GM19351 (cell line): Measurements from ENCODE around the gene DCAF8.
A peak's percentile ranks its signal among the peaks of the same experiment; 100 is the strongest.

Experiments
- ATAC-seq: cut with Tn5 transposase; IDR thresholded peaks from one replicate; pipeline ENCODE4 v1.9.1; 2021; ENCODE audit warnings: mild to moderate bottlenecking, moderate library complexity; ENCODE audit not compliant: unreplicated experiment

DCAF8 gene

GRCh38 chr1:160264795-160265307 is 2.5 kb upstream of the DCAF8 start:
- ATAC-seq = no peak

GRCh38 chr1:160261556-160261892 is 825 bp downstream of the DCAF8 start:
- peak; percentile 37 for ATAC-seq

DNA sequence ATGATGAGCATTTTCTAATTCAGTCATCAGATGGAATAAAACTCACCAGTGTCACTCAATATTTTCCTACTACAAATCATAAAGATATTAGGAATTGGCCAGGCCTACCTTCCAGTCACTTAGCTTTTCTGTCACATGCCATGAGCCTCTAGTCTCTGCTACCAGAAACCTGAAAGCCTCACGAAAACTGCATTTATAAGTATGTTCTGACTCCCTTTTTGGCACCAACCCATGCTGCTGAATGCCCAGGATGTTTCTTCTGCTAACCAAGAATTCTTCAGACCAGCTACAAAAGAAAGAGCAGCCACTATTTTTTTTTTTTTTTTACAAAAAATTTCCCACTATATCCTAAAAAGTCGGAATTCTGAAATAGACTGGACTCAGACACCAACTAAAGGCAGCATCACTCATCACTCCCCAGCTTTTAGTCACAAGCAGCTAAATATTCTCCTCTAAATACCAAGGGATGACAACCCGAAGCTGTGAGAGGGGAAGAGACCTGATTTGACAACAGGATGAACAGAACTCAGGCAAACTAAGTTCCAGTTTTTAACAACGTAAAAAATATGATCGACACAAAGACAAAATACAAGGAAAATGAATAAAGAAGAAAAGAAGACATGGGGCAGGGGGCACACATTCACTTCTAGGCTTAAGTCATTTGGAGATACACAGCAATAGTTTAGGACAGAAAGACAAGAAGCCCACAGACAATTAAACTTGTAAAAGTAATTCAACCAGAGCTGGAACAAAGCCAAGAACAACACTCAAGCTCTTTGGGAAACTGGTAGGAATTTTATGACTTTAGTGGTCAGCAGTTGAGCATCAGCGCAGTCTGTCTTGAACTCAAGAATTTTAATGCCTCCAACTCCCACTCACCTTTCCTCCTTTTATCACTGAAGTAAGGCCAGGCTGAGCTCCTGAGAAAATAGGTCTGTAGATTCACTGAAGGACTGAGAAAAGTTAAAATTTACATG is 1.7 kb downstream of the DCAF8 start:
- no peak for ATAC-seq

GRCh38 chr1:160258177-160258798 is 4.1 kb downstream of the DCAF8 start:
- no peak for ATAC-seq

DNA sequence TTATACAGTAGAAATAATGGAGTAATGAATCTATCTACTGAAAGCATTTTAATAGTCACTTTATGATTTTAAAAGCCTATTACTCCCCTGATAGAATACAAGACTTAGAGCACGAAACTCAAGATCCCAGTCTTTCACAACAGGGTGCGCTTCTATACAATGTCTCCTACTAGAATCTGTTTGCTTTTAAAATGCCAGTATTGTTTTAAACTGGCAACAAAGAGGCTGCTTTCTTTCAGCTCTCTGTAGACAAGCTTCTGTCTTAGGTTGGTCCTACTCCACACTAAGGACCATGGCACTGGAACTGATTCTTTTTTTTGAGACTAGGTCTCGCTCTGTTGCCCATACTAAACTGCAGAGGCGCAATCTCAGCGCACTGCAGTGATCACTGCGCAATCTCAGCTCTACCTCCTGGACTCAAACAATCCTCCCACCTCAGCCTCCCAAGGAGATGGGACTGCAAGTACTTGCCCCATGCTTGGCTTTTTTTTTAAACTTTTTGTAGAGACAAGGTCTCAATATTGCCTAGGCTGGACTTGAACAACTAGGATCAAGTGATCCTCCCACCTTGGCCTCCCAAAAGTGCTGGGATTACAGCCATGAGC is 4.8 kb downstream of the DCAF8 start:
- ATAC-seq = no peak

- ATAC-seq = no peak
Measured at GRCh38 chr1:160256396-160257046, 5.8 kb downstream of the DCAF8 start.

DNA sequence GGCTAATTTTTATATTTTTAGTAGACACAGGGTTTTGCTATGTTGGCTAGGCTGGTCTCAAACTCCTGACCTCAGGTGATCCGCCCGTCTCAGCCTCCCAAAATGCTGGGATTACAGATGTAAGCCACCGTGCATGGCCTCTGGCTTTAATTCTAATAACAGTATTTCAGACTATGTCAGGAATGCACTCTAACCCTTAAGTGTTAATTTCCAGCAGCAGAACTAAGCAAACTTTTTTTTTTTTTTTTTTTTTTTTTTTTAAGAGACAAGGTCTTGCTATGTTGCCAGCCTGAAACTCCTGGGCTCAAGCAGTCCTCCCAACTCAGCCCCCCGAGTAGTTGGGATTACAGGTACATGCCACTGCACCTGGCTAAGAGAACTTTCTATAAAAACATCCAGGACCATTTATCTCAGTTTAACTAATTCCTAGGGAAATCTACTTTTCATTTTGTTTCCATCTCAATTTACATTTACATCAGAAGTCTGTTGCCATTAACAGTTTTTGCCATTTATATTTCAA is 6.5 kb downstream of the DCAF8 start:
- ATAC-seq = no peak

- ATAC-seq = peak; percentile 88
Measured at GRCh38 chr1:160251687-160252526, 10.4 kb downstream of the DCAF8 start.

- no peak for ATAC-seq
Measured at GRCh38 chr1:160251011-160251410, 11.3 kb downstream of the DCAF8 start.

DNA sequence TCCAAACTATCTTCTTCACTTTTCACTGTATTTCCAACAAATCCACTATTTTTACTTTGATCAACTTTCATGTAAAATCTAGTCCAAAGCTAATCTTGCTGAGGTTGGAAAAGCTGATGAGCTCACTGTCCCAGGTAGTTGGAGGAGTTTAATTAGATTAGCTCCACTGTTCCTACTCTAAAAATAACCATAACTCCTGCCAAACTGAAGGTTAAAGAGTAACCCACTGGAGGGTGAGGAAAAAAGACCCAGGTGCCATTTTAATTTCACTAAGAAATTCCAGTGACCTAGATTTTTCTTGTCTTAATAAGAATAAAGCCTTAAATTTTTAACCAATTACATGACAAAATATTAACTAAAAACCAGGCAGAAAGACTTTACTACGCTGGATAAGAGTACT is 15.3 kb downstream of the DCAF8 start:
- no peak for ATAC-seq

DNA sequence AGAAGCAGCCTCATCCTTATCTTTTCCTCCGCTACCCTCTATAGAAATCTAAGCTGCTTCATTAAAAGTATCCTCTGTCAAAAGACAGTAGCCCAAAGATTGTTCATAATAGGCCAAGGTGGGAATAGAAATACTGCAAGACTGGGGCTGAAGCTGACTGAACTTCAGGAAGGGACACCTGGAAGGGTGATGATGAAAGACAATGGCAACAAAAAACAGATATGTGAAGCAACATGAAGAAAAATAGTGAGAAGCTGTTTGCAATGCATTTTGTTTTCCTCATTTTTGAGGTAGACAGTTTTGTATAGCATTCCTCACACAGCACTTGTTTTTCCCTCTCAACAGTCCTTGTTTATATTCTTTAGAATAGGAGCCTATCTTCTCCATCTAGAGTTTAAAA is 16.9 kb downstream of the DCAF8 start:
- no peak for ATAC-seq

GRCh38 chr1:160244209-160244608 is 18.1 kb downstream of the DCAF8 start:
- ATAC-seq = no peak

- ATAC-seq = no peak
Measured at GRCh38 chr1:160243767-160244166, 18.6 kb downstream of the DCAF8 start.

DNA sequence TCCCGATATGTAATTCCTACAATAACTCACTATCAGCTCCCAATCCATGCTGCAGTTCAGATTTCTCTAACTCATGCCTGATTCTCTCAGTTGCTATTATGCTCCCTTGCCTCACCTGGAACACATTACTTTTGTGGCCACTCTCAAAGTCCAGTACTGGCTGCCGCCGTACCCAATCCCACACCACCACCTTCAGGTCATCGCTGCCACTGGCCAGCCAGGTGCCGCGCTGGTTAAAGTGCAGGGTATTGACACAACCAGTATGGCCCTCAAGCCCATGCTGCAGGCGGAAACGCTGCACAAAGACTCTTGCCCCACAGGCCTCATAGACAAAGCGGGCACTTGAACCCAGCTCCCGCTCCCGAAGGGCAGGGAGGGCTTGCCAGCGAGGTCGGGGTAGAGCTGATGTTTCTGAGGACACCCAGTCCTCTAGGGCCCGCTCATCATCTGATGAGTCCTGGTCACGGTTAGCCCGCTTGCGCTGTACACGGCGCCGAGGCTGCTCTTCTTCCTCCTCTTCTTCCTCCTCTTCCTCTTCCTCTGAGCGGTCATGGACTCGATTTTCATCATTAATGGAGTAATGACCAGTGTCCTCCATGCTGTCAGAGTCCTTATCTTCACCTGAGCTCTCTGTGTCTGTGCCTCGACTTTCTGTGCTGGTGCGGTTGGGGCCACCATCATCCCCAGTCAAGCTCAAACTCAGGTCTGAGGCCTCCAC is 22.6 kb downstream of the DCAF8 start:
- ATAC-seq = no peak

GRCh38 chr1:160238408-160238807 is 23.9 kb downstream of the DCAF8 start:
- ATAC-seq = no peak

DNA sequence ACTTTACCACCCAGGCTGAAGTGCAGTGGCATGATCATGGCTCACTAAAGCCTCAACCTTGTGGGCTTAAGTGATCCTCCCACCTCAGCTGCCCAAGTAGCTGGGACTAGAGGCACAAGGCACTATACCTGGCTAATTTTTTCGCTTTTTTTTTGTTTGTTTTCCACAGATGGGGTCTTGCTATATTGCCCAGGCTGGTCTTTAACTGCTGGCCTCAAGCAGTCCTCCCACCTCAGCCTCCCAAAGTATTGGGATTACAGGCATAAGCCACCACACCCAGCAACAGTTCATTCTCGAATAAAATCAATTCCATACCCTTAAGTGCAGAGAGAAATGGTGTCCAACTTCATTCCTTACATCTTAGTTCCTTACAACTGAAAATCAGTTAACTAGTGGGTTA is 24.8 kb downstream of the DCAF8 start:
- ATAC-seq = no peak

GRCh38 chr1:160236806-160237205 is 25.5 kb downstream of the DCAF8 start:
- no peak for ATAC-seq

GRCh38 chr1:160232911-160233310 is 29.4 kb downstream of the DCAF8 start:
- ATAC-seq = no peak

DNA sequence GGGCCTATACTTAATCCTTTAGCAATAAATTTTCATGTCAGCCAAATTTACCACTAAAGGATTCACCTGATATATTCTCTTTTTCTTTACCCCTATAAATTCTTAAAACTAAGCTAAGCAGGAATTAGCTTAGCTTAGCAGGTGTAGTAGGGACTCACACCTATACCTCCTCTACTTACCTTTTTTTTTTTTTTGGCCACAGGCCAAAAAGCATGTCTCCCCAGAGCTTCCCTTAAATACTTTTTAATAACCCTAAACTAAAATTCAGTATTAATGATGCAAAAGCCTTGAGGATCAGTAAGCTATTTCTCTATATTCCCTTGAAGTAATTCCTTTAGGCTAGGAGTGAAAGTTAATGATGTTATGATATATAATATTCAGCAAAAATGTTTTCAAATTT is 33.9 kb downstream of the DCAF8 start:
- ATAC-seq = no peak
